GM19351 (cell line): ENCODE data around the gene MAN2C1.
A peak's percentile ranks its signal among the peaks of the same experiment; 100 is the strongest.
"Not testable (repeated sequence)": the region's sequence is repeated elsewhere in the genome, so short reads cannot be mapped to it uniquely, and the experiment has no call there.

Source experiments
- ATAC-seq: cut with Tn5 transposase; IDR thresholded peaks from one replicate; pipeline ENCODE4 v1.9.1; 2021; ENCODE audit warnings: mild to moderate bottlenecking, moderate library complexity; ENCODE audit not compliant: unreplicated experiment

MAN2C1 gene

GRCh38 chr15:75347222-75348033, 21.0 kb downstream of the MAN2C1 start:
- ATAC-seq: peak; percentile 48

- no peak for ATAC-seq
Observed at GRCh38 chr15:75346796-75347221, 21.6 kb downstream of the MAN2C1 start, which contains the start of gene NEIL1. NEIL1 (plus strand) TSS chr15:75347039; CDS start chr15:75348906, 1,867 bp downstream.

GRCh38 chr15:75343953-75344352, 24.5 kb downstream of the MAN2C1 start:
- ATAC-seq: not testable (repeated sequence)

- no peak for ATAC-seq
Observed at GRCh38 chr15:75342221-75342620, 26.2 kb downstream of the MAN2C1 start.

- no peak for ATAC-seq
Observed at GRCh38 chr15:75339531-75340240, 28.7 kb downstream of the MAN2C1 start.

- ATAC-seq: no peak
Observed at GRCh38 chr15:75338661-75339240, 29.7 kb downstream of the MAN2C1 start.

- ATAC-seq: no peak
Observed at GRCh38 chr15:75335705-75336355, 32.6 kb downstream of the MAN2C1 start, which contains the start of gene COMMD4. COMMD4 (plus strand) TSS chr15:75336063; CDS start chr15:75336090, 27 bp downstream.

GRCh38 chr15:75335313-75335704, 33.1 kb downstream of the MAN2C1 start:
- ATAC-seq: no peak

- not testable (repeated sequence) for ATAC-seq
Observed at GRCh38 chr15:75333654-75334419, 34.6 kb downstream of the MAN2C1 start.

- ATAC-seq: not testable (repeated sequence)
Observed at GRCh38 chr15:75332093-75332492, 36.3 kb downstream of the MAN2C1 start.

- ATAC-seq: no peak
Observed at GRCh38 chr15:75329571-75329970, 38.8 kb downstream of the MAN2C1 start.

- ATAC-seq: no peak
Observed at GRCh38 chr15:75328493-75329314, 39.7 kb downstream of the MAN2C1 start.

GRCh38 chr15:75327491-75327890, 40.9 kb downstream of the MAN2C1 start:
- no peak for ATAC-seq

- ATAC-seq: no peak
Observed at GRCh38 chr15:75327005-75327404, 41.4 kb downstream of the MAN2C1 start.

GRCh38 chr15:75325922-75326321, 42.5 kb downstream of the MAN2C1 start:
- no peak for ATAC-seq

- no peak for ATAC-seq
Observed at GRCh38 chr15:75321711-75322110, 46.7 kb downstream of the MAN2C1 start.

GRCh38 chr15:75319231-75319897, 49.0 kb downstream of the MAN2C1 start:
- not testable (repeated sequence) for ATAC-seq

GRCh38 chr15:75314552-75315290, 53.7 kb downstream of the MAN2C1 start:
- no peak for ATAC-seq
